GM21723 (cell line): Measurements from ENCODE around the gene NFE2L3.
"Not testable (repeated sequence)": the region's sequence is repeated elsewhere in the genome, so short reads cannot be mapped to it uniquely, and the experiment has no call there.

ENCODE experiments used
- ATAC-seq: cut with Tn5 transposase; IDR thresholded peaks from one replicate; pipeline ENCODE4 v1.9.1; 2021; ENCODE audit warnings: mild to moderate bottlenecking, moderate library complexity; ENCODE audit not compliant: unreplicated experiment

NFE2L3 gene

DNA sequence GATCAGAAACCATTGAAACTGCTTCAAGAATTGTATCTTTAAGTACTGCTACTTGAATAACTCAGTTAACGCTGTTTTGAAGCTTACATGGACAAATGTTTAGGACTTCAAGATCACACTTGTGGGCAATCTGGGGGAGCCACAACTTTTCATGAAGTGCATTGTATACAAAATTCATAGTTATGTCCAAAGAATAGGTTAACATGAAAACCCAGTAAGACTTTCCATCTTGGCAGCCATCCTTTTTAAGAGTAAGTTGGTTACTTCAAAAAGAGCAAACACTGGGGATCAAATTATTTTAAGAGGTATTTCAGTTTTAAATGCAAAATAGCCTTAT, 33.8 kb downstream of the NFE2L3 start:
- no peak for ATAC-seq

DNA sequence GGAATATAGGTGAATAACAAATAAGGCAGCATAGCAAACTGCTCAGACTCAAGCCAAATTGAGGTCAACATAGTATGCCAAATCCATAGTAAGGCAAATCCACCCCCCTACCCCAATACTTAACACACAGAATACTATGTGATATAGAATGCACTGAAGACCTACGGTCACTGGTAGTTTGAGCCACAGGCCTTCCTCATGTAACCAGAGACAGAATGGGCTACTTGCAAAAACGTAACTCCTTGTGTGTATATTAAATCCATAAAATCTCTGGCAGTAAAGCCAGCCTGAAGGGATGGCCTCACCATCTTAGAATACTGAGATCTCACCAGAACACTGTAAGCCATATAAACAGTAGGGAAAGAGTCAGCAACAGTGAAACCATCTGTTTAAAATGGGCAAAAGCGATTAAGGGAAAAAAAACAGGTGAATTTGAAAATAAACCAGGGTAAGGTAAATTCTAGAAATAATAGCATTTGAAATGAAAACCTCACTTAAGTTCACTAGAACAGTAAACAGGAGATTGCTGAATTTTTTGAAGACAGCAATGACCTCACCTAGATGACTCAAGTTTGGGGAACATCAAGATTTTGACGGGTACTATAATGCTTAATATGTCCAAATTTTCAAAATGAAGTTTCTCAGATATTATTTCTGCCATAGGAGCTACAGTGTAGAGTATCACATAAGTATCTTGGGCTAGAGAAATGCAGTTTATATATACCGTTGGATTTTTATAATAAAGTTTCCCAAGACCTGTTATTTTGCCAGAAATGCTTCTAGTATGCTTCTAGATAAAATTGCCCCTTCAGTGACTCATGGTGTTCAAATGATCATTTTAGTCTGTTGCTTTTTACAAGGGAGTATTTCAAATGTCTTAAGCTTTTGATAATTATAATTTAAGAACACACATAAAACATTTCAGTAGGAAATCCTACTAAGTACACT, 34.6 kb downstream of the NFE2L3 start:
- no peak for ATAC-seq

DNA sequence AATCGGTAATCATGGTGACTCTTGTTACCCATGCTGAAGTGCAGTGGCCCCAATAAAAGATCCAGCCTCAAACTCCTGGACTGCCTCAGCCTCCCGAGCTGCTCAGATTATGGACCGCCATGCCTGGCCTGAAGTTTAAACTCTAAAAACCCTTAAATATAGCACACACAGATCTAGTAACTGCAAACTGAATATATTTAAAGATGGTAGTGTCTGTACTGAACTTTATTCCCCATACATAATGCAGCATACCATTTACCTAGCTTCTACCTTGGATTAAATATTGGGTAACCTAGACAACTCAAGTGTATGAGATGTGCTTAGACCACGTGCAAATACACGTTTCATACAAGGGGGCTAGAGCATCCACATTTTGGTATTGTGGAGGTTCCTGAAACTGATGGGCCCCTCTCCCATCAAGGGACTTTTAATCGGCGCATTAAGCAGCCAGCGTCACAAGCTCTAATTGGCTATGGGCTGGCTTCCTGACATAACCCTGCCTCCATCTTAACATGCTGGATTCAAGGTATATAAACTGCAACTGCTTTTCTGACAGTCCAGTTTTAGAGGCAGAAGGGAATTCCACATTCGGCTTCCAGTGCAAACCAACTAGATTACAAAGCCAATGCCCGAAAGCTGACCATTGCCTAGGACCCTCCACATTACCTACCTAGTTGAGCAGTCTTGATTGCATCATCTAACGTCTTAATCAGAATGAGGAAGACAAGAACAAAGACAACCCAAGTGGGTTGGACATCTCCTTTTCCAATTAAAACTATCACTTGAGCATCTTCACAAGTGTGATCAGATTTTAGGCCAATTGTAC, 35.6 kb downstream of the NFE2L3 start:
- ATAC-seq = no peak

DNA sequence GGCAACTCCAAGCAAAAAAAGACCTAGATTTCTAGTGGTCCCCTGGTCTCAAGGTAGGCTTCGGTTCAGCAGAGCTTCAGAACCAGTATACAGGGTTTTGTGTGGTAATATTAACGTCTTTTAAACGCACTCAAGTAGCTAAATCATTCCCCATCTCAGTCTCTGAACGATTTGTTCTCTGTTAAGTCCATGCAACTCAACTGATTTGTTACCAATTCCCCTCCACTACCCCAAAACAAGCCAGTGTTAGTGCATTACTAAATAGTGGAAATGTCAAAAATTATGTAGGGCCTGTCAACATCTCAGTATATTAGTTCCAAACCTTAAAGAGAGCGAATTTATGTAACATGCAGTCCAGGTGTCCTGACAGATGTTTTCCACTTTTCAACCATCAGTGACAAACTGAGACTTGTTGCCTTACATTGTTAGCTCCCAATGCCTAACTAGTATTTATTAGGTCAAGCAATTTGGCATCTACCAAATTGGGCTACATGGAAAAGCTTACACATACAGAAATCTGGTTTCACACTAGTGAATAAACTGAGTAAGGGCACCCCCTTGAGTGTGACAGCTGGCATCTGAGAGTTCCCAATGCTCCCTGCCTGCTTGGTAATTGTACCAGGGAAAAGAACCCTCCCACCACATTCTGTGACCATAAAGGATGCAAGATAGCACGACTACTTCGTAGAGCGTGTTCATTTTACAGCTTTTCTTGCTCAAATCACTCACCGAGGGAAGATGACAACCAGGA, 36.4 kb downstream of the NFE2L3 start:
- ATAC-seq = no peak

DNA sequence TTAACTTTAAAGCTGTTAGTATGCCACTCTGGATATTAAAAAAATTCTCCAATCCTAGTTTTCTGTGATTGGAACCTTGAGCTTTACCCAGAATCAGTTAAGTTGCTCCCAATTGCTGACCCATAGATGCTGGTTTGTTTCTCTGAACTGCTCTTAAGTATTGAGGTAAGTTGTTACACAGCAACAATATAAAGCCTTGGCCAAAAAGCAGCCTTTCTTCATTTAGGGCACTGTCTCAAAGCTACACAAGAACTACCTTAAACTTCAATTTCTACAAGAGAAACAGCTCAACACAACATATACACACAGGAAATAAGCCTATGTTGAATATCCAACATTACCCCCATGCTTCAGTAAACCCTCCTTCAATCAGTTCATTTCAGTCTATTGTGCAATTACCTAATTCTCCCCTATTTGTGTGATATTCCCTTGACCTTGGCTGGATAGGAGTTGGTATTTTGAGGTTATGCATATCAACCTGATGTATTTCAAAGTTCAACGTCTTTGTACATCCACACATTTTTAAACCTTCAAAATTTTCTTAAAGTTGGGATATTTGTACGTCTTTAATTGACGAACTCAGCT, 37.1 kb downstream of the NFE2L3 start:
- ATAC-seq = no peak

DNA sequence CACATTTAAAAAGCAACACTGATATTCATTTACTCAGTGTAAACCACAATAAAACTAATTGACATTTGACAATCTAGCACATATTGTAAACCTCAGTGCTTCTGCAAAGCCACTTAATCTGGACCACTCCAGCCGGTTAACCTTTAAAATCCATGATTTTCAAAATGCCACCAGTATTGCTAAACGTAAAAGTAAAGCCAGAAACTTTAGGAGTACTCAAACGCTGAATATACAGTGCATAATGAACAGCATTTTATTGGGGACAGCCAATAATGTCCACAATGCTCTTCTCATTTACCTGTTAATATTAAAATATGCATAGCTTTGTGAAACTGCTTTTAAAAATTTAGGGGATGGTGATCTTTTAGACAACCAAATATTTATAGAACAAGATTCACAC, 37.7 kb downstream of the NFE2L3 start:
- ATAC-seq = no peak

DNA sequence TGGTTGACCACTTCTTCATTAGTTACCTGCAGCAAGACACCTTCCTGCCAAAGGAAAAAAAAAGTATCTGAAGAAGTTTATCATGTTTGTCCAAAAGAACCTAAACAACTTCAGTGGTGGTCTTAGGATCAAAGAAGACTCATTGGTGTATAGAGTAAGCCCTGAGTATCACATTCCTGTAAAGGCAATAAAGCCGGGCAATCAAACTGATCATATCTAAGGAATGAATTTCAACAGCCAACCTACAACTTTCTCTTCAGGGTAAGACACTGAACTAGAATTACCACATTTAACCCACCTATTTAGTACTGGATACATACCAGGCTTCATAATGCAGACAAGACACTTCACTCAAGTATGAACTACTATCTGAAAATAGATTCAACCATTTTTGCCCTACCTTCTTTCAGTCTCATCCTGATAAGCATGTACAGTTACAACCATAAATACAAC, 38.4 kb downstream of the NFE2L3 start:
- no peak for ATAC-seq

DNA sequence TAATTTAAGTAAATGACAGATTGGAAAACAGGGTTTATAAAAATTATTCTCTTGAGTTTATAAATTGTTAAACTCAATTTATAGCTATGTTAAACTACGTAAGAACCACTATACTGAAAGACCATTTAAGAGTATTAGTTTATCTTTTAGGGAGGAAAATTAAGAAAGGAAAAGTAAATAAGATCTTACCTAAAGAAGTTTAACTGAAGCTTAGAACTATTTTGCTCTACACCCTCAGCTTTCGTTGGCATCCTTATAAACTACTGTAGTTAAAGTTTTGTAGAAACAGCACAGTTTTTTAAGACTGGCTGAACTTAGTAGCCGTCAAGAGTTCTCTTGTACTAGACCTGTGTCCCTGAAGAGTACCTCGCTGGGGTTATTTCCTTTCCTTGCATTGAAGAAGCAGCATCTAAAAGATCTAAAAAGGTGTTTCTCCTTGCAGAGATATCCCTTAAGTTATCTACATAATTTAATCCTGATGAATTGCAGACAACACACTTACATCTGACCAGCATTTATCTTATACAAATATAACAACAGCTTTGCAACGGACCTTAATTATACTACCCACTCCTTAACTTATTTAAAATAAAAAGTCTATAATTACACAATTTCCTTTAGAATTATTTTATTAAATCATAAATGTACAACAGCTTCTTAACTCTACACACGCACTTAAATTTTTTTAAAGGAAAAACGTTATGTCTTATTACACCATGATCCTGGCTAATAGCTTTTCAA, 39.4 kb downstream of the NFE2L3 start:
- no peak for ATAC-seq

DNA sequence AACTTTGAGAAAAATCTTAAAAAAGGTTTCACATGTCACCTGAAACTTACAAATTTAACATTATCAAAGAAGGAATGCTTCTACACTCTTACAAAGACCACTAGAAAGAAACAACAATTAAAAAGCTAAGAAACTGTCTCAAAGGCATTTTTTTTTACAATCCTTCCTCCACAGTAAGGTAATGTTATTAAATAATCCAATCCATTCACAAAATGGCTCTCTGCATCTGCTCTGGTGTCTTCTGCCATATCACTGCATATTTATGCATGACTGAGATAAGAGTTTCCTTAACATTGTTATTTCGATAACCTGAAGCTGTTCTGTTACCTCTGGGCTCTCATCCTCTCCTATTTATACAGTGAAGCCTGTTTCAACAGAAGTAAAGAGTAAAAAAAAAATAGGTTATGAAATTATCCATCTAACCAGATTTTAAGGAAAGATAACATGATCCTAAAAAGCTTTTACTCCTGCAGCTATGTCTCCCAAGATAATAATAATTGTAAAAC, 40.0 kb downstream of the NFE2L3 start:
- no peak for ATAC-seq

DNA sequence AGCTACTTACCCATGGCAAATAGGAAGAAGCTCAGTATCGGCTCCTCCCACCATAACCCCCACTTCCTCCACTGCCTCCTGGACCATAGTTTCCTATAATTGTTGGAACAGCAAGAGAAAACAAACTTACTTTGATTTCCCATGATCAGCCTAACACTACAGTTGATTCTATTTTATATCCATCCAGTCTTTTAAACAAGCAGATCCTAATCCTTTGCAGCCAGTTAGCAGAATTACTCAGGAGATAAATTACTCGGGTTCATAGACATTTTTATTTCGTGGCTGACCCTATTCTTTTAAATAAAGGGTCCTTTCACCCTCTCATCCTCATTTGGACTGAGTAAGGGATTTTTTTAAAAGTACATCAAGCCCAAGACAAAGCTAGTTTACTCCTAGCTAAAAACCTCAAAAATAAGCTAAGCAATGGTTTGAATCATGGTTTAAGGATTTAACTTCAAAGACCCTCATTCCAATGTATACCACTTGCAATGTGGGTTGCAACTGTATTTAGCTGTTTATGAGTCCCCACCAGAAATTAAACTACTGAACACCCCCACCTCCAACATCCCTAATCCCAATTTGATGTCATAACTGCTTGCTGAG, 40.6 kb downstream of the NFE2L3 start:
- ATAC-seq = no peak

DNA sequence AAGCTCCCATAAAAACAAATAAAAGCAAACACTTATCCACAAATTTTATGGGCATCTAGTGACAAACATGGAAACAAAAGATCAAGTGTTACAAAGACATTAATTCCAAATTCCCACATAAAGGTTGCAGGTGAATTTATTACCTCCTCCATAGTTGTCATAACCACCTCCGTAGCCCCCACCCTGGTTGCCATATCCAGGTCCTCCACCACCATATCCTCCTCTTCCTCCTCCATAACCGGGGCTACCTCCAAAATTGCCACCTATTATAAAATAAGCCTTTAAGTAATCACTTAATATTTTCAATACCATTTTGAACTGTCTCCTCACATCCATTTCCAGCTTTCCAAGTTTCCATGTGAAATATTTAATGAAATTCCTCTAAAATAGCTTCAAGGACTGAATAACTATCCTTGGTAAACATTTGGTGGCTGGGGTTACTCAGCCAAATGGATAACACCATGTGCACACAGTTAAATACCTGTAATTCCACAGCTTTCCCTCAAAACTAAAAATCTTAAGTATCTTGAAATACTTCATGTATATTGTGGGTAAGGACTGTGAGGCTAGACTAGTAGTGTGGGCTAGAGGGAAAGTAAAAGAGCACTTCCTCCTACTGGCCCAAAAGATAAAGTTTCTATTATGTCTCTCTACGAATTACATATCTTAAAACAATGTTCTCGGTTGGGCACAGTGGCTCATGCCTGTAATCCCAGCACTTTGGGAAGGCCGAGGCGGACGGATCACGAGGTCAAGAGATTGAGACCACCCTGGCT, 41.6 kb downstream of the NFE2L3 start:
- no peak for ATAC-seq

DNA sequence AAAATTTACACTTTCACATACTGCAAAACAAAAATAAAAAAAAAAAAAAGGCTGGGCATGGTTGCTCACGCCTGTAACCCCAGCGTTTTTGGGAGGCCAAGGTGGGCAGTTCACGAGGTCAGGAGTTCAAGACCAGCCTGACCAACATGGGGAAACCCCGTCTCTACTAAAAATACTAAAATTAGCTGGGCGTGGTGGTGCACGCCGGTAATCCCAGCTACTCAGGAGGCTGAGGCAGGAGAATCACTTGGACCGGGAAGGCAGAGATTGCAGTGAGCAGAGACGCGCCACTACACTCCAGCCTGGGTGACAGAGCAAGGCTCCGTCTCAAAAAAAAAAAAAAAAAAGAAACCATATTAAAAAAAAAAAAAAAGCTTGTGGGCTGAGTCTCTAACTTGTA, 42.8 kb downstream of the NFE2L3 start:
- not testable (repeated sequence) for ATAC-seq

DNA sequence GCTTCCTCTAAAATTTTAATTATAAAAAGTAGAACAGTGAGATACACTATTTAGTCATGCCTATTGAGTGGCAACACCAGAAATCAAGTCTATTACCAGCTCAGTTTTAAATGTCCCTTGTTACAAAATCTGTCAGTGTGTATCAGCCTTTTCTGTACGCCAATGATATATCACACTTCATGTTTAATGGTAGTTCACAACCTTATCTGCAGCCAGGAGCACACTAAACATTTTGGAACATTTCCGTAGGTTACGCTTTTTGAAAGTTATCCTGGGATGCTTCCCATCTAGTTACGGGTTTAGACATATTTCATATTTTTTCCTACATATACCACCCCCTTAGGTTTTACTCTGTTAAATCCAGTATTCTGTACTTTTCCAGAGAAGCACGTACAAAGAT, 43.2 kb downstream of the NFE2L3 start:
- ATAC-seq = no peak

DNA sequence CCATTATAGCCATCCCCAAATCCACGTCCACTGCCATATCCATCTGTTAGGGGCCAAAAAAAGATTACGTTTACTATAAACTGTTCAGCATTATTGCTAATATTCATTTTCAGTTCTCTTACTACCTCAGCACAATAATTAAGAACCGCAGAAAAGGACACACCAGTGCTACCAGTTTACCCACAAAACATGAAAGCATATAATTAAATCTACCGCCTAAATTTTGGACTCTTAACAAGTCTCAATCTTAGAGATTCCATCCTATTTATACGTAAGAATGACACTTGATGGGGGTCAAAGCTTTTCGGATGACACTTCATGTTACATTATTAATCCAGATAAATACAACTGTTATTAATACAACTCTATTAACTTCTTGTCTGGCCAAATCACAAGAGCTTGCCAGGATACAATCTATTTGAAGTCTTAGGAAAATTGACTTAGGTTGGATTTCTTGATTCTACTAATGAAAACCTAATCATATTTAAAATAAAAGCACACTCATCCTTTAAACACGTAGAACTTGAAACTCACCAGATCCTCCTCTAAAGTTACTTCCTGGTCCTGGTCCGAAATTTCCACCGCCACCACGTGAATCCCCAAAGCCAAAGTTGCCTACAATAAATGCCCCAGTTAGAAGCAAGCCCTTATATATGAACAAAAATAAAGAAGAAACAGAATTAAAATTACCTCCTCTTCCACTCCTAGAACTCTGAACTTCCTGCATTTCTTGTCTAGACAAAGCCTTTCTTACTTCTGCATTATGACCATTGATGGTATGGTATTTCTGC, 44.1 kb downstream of the NFE2L3 start:
- no peak for ATAC-seq

DNA sequence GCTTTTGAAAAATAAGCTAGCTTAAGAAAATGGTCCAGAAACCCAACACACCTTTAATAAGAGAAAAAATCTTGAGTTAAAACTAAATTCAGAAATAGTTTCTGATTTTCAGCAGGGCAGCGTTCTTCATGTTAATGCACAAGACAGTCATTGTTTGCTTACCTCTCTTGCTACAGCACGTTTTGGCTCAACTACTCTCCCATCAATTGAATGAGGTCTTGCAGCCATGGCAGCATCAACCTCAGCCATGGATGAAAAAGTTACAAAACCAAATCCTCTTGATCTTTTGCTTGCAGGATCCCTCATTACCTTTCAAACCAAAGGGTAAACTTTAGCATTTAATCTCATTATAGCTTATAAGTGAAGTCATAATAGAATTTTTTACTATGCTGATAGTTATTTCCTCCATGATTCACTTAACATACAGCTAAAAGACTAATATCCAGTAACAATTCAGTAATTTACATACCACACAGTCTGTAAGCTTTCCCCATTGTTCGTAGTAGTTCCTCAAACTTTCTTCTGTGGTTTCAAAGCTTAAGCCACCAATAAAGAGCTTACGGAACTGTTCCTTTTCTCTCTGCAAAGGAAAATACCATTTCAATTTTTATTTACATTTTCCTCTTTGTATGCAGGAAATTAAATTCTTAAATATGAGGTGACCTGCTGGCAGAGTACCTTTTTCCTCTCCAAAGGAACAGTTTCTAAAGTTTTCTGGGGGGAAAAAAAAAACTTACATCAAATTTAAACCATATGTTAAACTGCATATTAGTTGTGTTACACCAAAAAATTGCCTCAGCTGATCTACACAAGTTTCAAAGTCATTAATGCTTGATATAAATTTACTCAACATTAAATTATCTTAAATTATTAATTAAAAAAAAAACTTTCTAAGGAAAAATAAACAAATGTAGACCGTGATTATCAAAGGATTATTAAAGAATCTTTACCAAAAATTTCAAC, 45.4 kb downstream of the NFE2L3 start:
- ATAC-seq = no peak

DNA sequence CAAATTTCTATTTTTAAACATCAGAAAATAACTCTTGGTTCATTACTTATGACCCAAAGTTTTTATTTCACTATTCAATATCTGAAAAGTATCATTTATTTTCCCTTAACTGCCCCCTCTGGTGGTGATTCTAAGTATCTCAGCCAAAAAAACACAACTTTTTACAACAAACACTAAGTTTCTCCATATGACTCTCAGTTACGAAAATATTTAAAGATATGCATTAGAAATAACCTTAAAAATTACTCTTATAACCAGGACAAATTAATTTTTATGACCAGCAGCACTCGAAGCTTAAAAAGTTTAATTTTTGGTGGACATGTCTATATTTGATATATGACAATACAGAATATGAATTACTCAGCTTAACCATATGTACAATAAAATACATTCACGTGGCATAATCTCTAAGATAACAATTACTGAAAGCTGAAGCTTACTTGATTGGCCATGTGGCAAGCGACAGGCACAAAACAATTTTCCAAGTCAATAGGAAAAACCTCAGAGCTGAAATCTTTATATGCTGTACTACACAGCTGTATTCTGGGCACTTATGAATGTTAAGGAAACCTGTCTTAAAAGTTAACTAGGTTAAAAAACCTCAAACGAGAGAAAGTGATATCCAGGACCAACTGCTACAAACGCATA, 46.3 kb downstream of the NFE2L3 start:
- no peak for ATAC-seq
